HUES64 (cell line): Measurements from ENCODE around the gene TPP2. TPM values are rescaled to one million over a fixed set of nuclear protein-coding genes. Genes with fewer than 3 reads are reported as not detected.

Source experiments
- H3K27ac ChIP-seq: 2 replicates; pipeline ENCODE4 v1.7.0; 2013; ENCODE audit warnings: low read depth, low read length, inconsistent platforms
- H3K27me3 ChIP-seq: 2 replicates; pipeline ENCODE4 v1.6.1; 2013; ENCODE audit warnings: mild to moderate bottlenecking, low read length; ENCODE audit not compliant: insufficient read depth
- H3K36me3 ChIP-seq: 2 replicates; pipeline ENCODE4 v1.6.1; 2013; ENCODE audit warnings: mild to moderate bottlenecking, low read length; ENCODE audit not compliant: insufficient read depth
- H3K4me1 ChIP-seq: 2 replicates; pipeline ENCODE4 v1.6.1; 2013; ENCODE audit warnings: mild to moderate bottlenecking, low read length, moderate library complexity; ENCODE audit not compliant: insufficient read depth
- H3K4me3 ChIP-seq: 2 replicates; pipeline ENCODE4 v1.5.1; 2013; ENCODE audit warnings: mild to moderate bottlenecking, low read length, moderate library complexity
- H3K9ac ChIP-seq: 2 replicates; pipeline ENCODE4 v1.6.1; 2013; ENCODE audit warnings: mild to moderate bottlenecking, low read depth, low read length
- H3K9me3 ChIP-seq: 2 replicates; pipeline ENCODE4 v1.6.1; 2013; ENCODE audit warnings: low read depth, low read length; ENCODE audit not compliant: insufficient read depth
- WGBS: fragments of 150-250, 120-280 bp; methylation state at CpG from one replicate; pipeline ENCODE4 v1.1.7; 2013; ENCODE audit warnings: missing lambda C conversion rate; 5-methylcytosine and 5-hydroxymethylcytosine counted together
- polyA plus RNA-seq, 2 experiments: library from polyadenylated mRNA; stranded (reverse); fragments of 50-300 nt; gene quantifications; one replicate each; pipeline ENCODE4 v1.2.3, GENCODE V29; 2013

Gene TPP2
- 43.8 TPM for polyA plus RNA-seq (2013, experiment 1 of 2)
- polyA plus RNA-seq (2013, experiment 2 of 2): 42.8 TPM

GRCh38 chr13:102596147-102597028 is at the start of gene TPP2:
TSS of gene TPP2 (plus strand) at chr13:102596986. CDS start at chr13:102597039, 53 bp downstream.
- under 1% methylated on average over 53 of the region's 53 CpGs for WGBS
- H3K27me3 ChIP-seq: no peaks in the 10 kb centered on the region
- H3K9ac ChIP-seq: peak within 1 kb of the TSS; percentile 87
- H3K27ac ChIP-seq: peak within 1 kb of the TSS; percentile 90
- H3K4me3 ChIP-seq: peak within 1 kb of the TSS; percentile 81
- H3K36me3 ChIP-seq: no peaks in the 10 kb centered on the region
- no peaks in the 10 kb centered on the region for H3K9me3 ChIP-seq
- peaks cover 33% of the 10 kb centered on the region for H3K4me1 ChIP-seq

DNA sequence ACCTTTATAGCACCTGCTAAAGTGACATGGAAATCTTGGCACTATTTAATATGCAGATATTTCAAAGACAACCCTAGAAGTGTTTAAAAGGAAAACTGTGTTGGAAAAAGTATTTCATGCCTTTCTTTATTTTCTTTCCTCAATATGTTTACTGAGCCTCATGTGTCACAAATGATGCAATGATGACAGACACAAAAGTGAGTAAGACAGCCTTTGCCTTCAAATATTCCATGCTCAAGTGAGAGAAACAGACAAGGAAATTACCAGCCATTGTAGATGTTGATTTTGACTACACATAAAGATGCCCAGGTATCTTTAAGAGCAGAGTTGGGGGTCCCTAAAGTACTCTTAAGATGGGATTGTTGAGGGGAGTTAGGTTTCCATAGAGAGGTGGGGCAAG is 48.0 kb upstream of the TPP2 start:
- no peaks in the 10 kb centered on the region for H3K27me3 ChIP-seq
- H3K36me3 ChIP-seq: no peaks in the 10 kb centered on the region
- no peaks in the 10 kb centered on the region for H3K9me3 ChIP-seq
- H3K27ac ChIP-seq: no peak overlapping the region
- H3K4me1 ChIP-seq: no peaks in the 10 kb centered on the region
- no peak overlapping the region for H3K4me3 ChIP-seq
- H3K9ac ChIP-seq: no peak overlapping the region

GRCh38 chr13:102550507-102550906 is 46.3 kb upstream of the TPP2 start:
- no peaks in the 10 kb centered on the region for H3K9me3 ChIP-seq
- no peaks in the 10 kb centered on the region for H3K36me3 ChIP-seq
- no peak overlapping the region for H3K9ac ChIP-seq
- 91% methylated on average over 7 of the region's 7 CpGs for WGBS
- H3K4me1 ChIP-seq: no peaks in the 10 kb centered on the region
- H3K27ac ChIP-seq: no peak overlapping the region
- no peak overlapping the region for H3K4me3 ChIP-seq
- no peaks in the 10 kb centered on the region for H3K27me3 ChIP-seq

DNA sequence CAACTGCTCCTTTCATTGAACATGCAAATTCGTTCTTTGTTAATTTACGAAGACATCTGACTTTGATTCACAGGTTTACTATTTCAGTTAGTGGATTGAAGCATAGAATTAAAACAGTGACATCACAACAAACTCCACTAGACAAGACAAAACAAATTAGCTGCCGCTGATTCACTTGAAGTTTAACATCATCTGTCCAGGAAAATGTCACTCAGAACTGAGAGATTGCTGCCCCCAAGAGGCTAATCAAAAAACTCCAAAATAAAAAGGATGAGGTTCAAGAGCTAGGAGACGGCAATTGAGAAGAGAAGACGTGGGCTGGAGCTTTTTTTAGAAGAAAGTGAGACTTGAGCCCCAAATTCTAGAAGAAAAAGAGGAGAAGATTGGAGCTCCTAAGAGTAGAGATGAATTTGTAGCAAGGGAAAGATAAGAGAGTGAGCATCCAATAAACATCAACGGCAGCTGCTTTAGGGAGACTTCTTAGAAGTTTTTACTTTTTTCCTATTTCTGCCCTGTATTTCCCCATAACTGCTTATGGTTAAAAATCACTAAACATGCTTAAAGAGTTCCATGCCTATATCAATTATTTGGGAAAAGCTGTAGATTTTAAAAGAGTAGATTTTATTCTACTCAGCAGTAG is 40.8 kb upstream of the TPP2 start:
- no peaks in the 10 kb centered on the region for H3K36me3 ChIP-seq
- H3K9me3 ChIP-seq: no peaks in the 10 kb centered on the region
- H3K27me3 ChIP-seq: no peaks in the 10 kb centered on the region
- H3K9ac ChIP-seq: no peak overlapping the region
- H3K27ac ChIP-seq: no peak overlapping the region
- H3K4me3 ChIP-seq: no peak overlapping the region
- WGBS: 50% methylated on average over 4 of the region's 6 CpGs
- H3K4me1 ChIP-seq: no peaks in the 10 kb centered on the region

- Histone ChIP-seq H3K9ac (no peak overlapping the region), H3K4me3 (no peak overlapping the region)
- 91% methylated on average over 3 of the region's 3 CpGs for WGBS
Measured at GRCh38 chr13:102556806-102557205, 40.0 kb upstream of the TPP2 start.

GRCh38 chr13:102558029-102558428 is 38.8 kb upstream of the TPP2 start:
- Histone ChIP-seq H3K27ac (no peak overlapping the region), H3K4me3 (no peak overlapping the region), H3K27me3 (no peaks in the 10 kb centered on the region), H3K9ac (no peak overlapping the region), H3K9me3 (no peaks in the 10 kb centered on the region), H3K36me3 (no peaks in the 10 kb centered on the region), H3K4me1 (no peaks in the 10 kb centered on the region)
- 88% methylated on average over 2 of the region's 2 CpGs for WGBS

More at GRCh38 chr13:102556806-102557205, 40.0 kb upstream of the TPP2 start:
- no peaks in the 10 kb centered on the region for H3K27me3 ChIP-seq
- no peak overlapping the region for H3K27ac ChIP-seq
- H3K4me1 ChIP-seq: no peaks in the 10 kb centered on the region
- H3K36me3 ChIP-seq: no peaks in the 10 kb centered on the region
- H3K9me3 ChIP-seq: no peaks in the 10 kb centered on the region

- no peaks in the 10 kb centered on the region for H3K36me3 ChIP-seq
- 81% methylated on average over 1 of the region's 1 CpG for WGBS
- H3K4me1 ChIP-seq: no peaks in the 10 kb centered on the region
- no peaks in the 10 kb centered on the region for H3K9me3 ChIP-seq
- H3K4me3 ChIP-seq: no peak overlapping the region
- H3K9ac ChIP-seq: no peak overlapping the region
- H3K27ac ChIP-seq: no peak overlapping the region
- H3K27me3 ChIP-seq: no peaks in the 10 kb centered on the region
Measured at GRCh38 chr13:102561933-102562332, 34.9 kb upstream of the TPP2 start.

- H3K27me3 ChIP-seq: no peaks in the 10 kb centered on the region
- H3K4me1 ChIP-seq: no peaks in the 10 kb centered on the region
- H3K36me3 ChIP-seq: no peaks in the 10 kb centered on the region
- no peaks in the 10 kb centered on the region for H3K9me3 ChIP-seq
- 100% methylated on average over 1 of the region's 2 CpGs for WGBS
- H3K27ac ChIP-seq: no peak overlapping the region
- H3K9ac ChIP-seq: no peak overlapping the region
- no peak overlapping the region for H3K4me3 ChIP-seq
Measured at GRCh38 chr13:102563267-102563666, 33.5 kb upstream of the TPP2 start.

- 93% methylated on average over 4 of the region's 4 CpGs for WGBS
- no peaks in the 10 kb centered on the region for H3K9me3 ChIP-seq
- H3K27me3 ChIP-seq: no peaks in the 10 kb centered on the region
- no peak overlapping the region for H3K27ac ChIP-seq
- no peak overlapping the region for H3K9ac ChIP-seq
- H3K36me3 ChIP-seq: no peaks in the 10 kb centered on the region
- no peak overlapping the region for H3K4me3 ChIP-seq
- no peaks in the 10 kb centered on the region for H3K4me1 ChIP-seq
Measured at GRCh38 chr13:102564564-102564963, 32.2 kb upstream of the TPP2 start.

GRCh38 chr13:102566513-102566912 is 30.3 kb upstream of the TPP2 start:
- WGBS: no CpG with 5 or more reads among the region's 1 CpG
- H3K9ac ChIP-seq: no peak overlapping the region

GRCh38 chr13:102567857-102568256 is 28.9 kb upstream of the TPP2 start:
- no peak overlapping the region for H3K27ac ChIP-seq
- no peaks in the 10 kb centered on the region for H3K27me3 ChIP-seq
- no peaks in the 10 kb centered on the region for H3K4me1 ChIP-seq
- H3K9ac ChIP-seq: no peak overlapping the region
- H3K9me3 ChIP-seq: no peaks in the 10 kb centered on the region
- 80% methylated on average over 4 of the region's 4 CpGs for WGBS
- no peak overlapping the region for H3K4me3 ChIP-seq
- H3K36me3 ChIP-seq: no peaks in the 10 kb centered on the region

More at GRCh38 chr13:102566513-102566912, 30.3 kb upstream of the TPP2 start:
- Histone ChIP-seq H3K4me3 (no peak overlapping the region), H3K9me3 (no peaks in the 10 kb centered on the region), H3K27ac (no peak overlapping the region), H3K27me3 (no peaks in the 10 kb centered on the region), H3K4me1 (no peaks in the 10 kb centered on the region), H3K36me3 (no peaks in the 10 kb centered on the region)
